Stimulated activated memory B cell treated with anti-CD40 and anti-IgM and Interleukin-4, amounts not matched to agents 10 μg/mL and 1 μg/mL and 100 μg/mL, for 72 hours (primary cell): ENCODE results near the gene SFI1.
"Not testable (repeated sequence)": the region's sequence is repeated elsewhere in the genome, so short reads cannot be mapped to it uniquely, and the experiment has no call there.

Experiments
- ATAC-seq: fragments of 150-1000 bp; cut with Tn5 transposase; 2 replicates; pipeline ENCODE4 v1.10.0; 2021
- H3K27ac Mint-ChIP-seq: one replicate; pipeline ENCODE4 v1.8.0; 2022; ENCODE audit warnings: mild to moderate bottlenecking, mixed read lengths
- H3K27me3 Mint-ChIP-seq: one replicate; pipeline ENCODE4 v1.8.0; 2022; ENCODE audit warnings: mixed read lengths
- H3K36me3 Mint-ChIP-seq: one replicate; pipeline ENCODE4 v1.8.0; 2022; ENCODE audit warnings: mixed read lengths
- H3K4me1 Mint-ChIP-seq: one replicate; pipeline ENCODE4 v1.8.0; 2022; ENCODE audit warnings: mixed read lengths
- H3K4me3 Mint-ChIP-seq: one replicate; pipeline ENCODE4 v1.8.0; 2022; ENCODE audit warnings: mild to moderate bottlenecking, moderate library complexity, mixed read lengths
- H3K9me3 Mint-ChIP-seq: one replicate; pipeline ENCODE4 v1.8.0; 2022; ENCODE audit warnings: mixed read lengths

The SFI1 gene

DNA sequence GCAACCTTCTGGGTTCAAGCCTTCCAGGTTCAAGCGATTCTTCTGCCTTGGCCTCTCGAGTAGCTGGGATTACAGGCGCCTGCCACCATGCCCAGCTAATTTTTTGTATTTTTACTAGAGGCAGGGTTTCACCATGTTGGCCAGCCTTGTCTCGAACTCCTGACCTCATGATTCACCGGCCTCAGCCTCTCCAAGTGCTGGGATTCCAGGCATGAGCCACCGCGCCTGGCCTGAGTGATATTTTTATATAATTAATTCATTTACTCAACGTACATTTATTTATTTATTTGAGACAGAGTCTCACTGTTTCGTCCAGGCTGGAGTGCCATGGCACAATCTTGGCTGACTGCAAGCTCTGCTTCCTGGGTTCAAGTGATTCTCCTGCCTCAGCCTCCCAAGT, 62.2 kb downstream of the SFI1 start:
- not testable (repeated sequence) for H3K27me3 Mint-ChIP-seq, H3K27ac Mint-ChIP-seq, ATAC-seq, H3K9me3 Mint-ChIP-seq, H3K4me3 Mint-ChIP-seq
- peaks cover 19% of the 10 kb centered on the region for H3K4me1 Mint-ChIP-seq
- peaks cover 19% of the 10 kb centered on the region for H3K36me3 Mint-ChIP-seq

DNA sequence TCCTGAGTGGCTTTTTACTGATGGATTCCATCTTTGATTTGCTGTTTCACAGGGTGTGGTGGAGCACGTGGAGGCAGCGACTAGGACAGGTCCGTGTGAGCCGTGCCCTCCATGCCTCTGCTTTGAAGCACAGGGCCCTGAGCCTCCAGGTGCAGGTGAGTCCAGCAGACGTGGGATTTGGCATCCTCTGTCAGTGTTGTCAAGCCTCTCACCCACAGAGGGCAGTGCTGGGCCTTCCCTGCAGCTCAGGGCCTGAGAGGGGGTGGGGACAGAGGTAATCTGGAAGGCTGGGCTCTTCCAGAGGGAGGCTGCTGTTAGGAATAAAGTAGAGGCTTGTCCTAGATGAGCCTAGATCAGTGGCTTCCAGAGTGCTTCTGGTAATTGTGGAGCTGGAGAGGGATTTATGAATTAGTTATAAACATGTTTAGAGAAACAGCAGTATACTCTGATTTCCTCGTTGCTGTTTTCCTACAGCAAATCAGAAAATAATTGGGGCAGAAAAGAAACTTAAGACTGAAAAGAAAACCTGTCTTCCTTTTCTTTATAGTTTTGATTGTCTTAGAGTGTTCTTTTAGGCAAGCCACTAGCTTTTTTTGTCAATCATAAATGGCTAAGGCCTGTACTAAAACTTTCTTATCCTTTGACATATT, 65.0 kb downstream of the SFI1 start:
- no peaks in the 10 kb centered on the region for H3K27me3 Mint-ChIP-seq

DNA sequence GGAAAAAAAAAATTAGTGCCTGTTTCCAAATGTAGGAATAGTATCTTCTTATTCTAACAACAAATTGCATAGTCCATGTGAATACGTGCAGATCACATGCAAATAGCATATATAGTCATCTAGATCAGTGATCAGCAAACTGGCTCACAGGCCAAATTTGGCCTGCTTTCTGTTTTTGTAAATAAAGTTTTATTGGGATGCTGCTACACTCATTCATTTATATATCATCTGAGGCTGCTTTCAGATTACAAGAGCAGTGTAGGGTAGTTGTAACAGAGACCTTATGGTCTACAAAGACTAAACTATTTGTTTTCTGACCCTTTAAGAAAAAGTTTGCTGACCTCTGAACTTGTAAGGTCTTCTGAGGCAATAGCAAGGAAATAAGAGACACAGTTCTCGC, 65.6 kb downstream of the SFI1 start:
- Mint-ChIP-seq H3K9me3 (no peaks in the 10 kb centered on the region), H3K27ac (no peak overlapping the region), H3K4me1 (peaks cover 8% of the 10 kb centered on the region), H3K27me3 (no peaks in the 10 kb centered on the region), H3K36me3 (peaks cover 23% of the 10 kb centered on the region), H3K4me3 (no peak overlapping the region)
- ATAC-seq: no peak

More for the DNA sequence above, 65.0 kb downstream of the SFI1 start:
- Mint-ChIP-seq H3K27ac (peak overlapping the region; percentile 13), H3K4me1 (peaks cover 11% of the 10 kb centered on the region), H3K4me3 (no peak overlapping the region), H3K9me3 (no peaks in the 10 kb centered on the region), H3K36me3 (peaks cover 23% of the 10 kb centered on the region)
- ATAC-seq: peak; percentile 67

- Mint-ChIP-seq H3K27ac (no peak overlapping the region), H3K9me3 (no peaks in the 10 kb centered on the region), H3K36me3 (peaks cover 47% of the 10 kb centered on the region), H3K27me3 (no peaks in the 10 kb centered on the region), H3K4me3 (no peak overlapping the region), H3K4me1 (peaks cover 13% of the 10 kb centered on the region)
- no peak for ATAC-seq
Observed at GRCh38 chr22:31566484-31566883, 70.1 kb downstream of the SFI1 start.

DNA sequence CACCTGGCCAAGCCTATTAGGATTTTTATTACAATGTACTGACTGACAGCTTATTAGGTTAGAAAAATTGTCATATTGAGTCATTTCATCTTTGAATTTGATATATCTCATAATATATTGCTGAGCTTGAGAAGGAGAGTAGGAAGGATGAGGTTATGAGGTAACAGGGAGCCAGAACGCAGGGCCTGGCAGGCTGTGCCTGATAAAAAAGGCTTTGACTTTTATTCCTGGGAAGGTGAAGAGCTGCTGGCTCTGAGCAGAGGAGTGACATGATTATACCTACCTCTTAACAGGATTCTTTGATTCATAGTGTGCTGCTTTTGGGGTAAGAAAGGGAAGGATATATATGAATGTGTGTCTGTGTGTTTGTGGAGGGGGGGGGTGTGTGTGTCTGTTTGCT, 70.9 kb downstream of the SFI1 start:
- H3K4me1 Mint-ChIP-seq: peaks cover 13% of the 10 kb centered on the region
- H3K36me3 Mint-ChIP-seq: peaks cover 52% of the 10 kb centered on the region
- no peak overlapping the region for H3K4me3 Mint-ChIP-seq
- peak overlapping the region; percentile 13 for H3K27ac Mint-ChIP-seq
- no peak for ATAC-seq
- no peaks in the 10 kb centered on the region for H3K9me3 Mint-ChIP-seq
- H3K27me3 Mint-ChIP-seq: no peaks in the 10 kb centered on the region

DNA sequence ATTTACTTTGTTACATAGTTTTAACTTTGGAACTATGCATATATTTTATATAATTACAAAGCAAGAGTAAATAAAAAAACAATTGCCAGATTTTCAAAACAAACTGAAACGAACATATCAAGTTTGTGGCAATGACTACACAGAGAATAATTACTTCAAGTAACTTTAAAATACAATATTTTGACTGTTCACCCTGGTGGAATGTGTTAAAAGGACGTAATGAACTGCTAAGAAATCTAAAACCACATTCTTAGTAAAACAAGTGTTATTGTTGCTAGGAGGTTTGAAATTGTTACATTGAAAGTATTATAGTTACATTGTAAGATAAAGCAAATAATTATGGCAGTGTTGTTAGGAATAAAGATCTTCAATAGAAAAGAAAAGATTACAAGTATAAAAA, 71.4 kb downstream of the SFI1 start:
- Mint-ChIP-seq H3K4me3 (no peak overlapping the region), H3K9me3 (no peaks in the 10 kb centered on the region), H3K27ac (peak overlapping the region; percentile 13), H3K36me3 (peaks cover 53% of the 10 kb centered on the region), H3K27me3 (no peaks in the 10 kb centered on the region), H3K4me1 (peaks cover 13% of the 10 kb centered on the region)
- no peak for ATAC-seq

DNA sequence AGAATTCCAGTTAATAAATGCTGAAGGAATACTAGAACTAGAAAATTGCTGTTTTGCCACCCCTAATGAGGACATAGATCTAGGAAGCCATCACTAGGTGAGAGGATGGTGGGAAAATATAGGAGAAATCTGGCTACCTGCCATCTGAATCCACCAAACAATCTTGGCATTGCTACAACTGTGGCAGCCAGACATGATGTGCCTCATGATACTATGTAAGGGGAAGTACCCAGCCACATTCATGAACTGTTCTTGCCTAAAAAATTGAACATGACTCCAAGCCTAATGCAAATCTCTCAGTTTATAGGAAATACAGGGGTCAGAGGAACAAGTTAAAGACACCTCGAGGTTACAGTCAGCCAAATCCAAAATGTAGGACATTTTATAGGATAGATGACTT, 72.8 kb downstream of the SFI1 start:
- Mint-ChIP-seq H3K4me3 (no peak overlapping the region), H3K27ac (peak overlapping the region; percentile 30), H3K9me3 (no peaks in the 10 kb centered on the region), H3K4me1 (peaks cover 13% of the 10 kb centered on the region), H3K27me3 (no peaks in the 10 kb centered on the region), H3K36me3 (peaks cover 52% of the 10 kb centered on the region)
- ATAC-seq: no peak

GRCh38 chr22:31572939-31573338, 76.6 kb downstream of the SFI1 start:
- Mint-ChIP-seq H3K4me3 (no peak overlapping the region), H3K36me3 (peaks cover 67% of the 10 kb centered on the region), H3K27me3 (no peaks in the 10 kb centered on the region), H3K4me1 (peaks cover 6% of the 10 kb centered on the region), H3K27ac (no peak overlapping the region), H3K9me3 (no peaks in the 10 kb centered on the region)
- no peak for ATAC-seq

- no peak for ATAC-seq
- Mint-ChIP-seq H3K4me1 (peaks cover 4% of the 10 kb centered on the region), H3K27me3 (no peaks in the 10 kb centered on the region), H3K36me3 (peaks cover 70% of the 10 kb centered on the region), H3K9me3 (no peaks in the 10 kb centered on the region), H3K4me3 (no peak overlapping the region), H3K27ac (no peak overlapping the region)
Observed at GRCh38 chr22:31574055-31574670, 77.8 kb downstream of the SFI1 start.

- no peak overlapping the region for H3K27ac Mint-ChIP-seq
- no peaks in the 10 kb centered on the region for H3K27me3 Mint-ChIP-seq
- no peak for ATAC-seq
- peaks cover 71% of the 10 kb centered on the region for H3K36me3 Mint-ChIP-seq
- no peak overlapping the region for H3K4me3 Mint-ChIP-seq
- H3K4me1 Mint-ChIP-seq: no peaks in the 10 kb centered on the region
- no peaks in the 10 kb centered on the region for H3K9me3 Mint-ChIP-seq
Observed at GRCh38 chr22:31575190-31575589, 78.9 kb downstream of the SFI1 start.

GRCh38 chr22:31577711-31578110, 81.4 kb downstream of the SFI1 start:
- H3K27me3 Mint-ChIP-seq: no peaks in the 10 kb centered on the region
- H3K36me3 Mint-ChIP-seq: peaks cover 71% of the 10 kb centered on the region
- H3K4me3 Mint-ChIP-seq: no peak overlapping the region
- H3K4me1 Mint-ChIP-seq: peaks cover 11% of the 10 kb centered on the region
- H3K9me3 Mint-ChIP-seq: no peaks in the 10 kb centered on the region
- no peak for ATAC-seq
- no peak overlapping the region for H3K27ac Mint-ChIP-seq

- Mint-ChIP-seq H3K27ac (no peak overlapping the region), H3K4me1 (peaks cover 15% of the 10 kb centered on the region), H3K9me3 (no peaks in the 10 kb centered on the region), H3K27me3 (no peaks in the 10 kb centered on the region), H3K36me3 (peaks cover 67% of the 10 kb centered on the region), H3K4me3 (no peak overlapping the region)
- no peak for ATAC-seq
Observed at GRCh38 chr22:31578171-31578570, 81.8 kb downstream of the SFI1 start.

DNA sequence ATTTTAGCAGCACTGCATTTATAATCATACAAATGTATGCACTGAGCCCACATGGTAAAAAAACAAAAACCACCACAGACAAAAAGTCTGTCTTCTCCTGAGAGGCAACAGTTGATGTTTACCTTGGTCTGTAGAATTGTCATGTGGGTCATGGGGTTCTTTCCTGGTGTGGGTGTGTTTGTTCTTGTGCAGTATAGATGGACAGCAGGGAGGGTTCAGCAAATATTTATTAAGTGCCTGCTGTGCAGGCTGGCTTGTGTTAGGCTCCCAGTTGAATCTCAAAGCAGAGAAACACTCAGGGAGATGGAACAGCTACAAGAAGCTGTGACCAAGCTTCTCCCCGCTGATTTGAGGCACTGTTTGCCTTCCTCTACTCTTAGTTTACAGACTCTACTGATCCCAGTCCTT, 83.5 kb downstream of the SFI1 start:
- no peak overlapping the region for H3K4me3 Mint-ChIP-seq
- ATAC-seq: no peak
- H3K9me3 Mint-ChIP-seq: no peaks in the 10 kb centered on the region
- H3K4me1 Mint-ChIP-seq: peaks cover 15% of the 10 kb centered on the region
- no peak overlapping the region for H3K27ac Mint-ChIP-seq
- peaks cover 69% of the 10 kb centered on the region for H3K36me3 Mint-ChIP-seq
- no peaks in the 10 kb centered on the region for H3K27me3 Mint-ChIP-seq

DNA sequence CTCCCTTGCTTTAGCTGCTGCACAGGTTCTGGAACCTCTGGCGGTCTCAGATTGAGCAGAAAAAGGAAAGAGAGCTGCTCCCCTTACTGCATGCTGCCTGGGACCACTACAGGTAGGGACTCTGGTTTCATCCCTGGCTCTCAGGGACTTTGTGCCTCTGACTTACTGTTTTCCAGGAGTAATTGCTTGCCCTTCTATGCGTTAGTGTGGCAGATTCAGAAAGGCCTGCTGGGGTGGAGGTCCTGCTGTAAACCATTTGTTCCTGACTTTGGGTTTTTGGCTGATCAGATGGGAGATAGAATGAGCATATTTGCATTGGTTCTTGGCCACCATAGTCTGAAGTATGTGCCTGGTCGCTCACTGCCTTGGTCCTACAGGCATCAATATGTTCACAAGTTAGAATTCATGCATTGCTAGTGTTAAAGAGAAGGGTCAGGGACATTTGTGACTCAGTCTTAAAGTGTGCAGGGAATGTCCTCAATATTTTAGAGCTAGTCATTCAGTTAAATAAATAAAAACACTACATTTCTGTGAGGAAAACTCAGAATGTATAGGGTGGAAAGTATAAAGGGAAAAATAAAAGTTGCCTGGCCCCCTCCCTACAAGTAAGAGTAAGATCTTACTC, 87.6 kb downstream of the SFI1 start:
- no peak overlapping the region for H3K27ac Mint-ChIP-seq
- no peak overlapping the region for H3K4me3 Mint-ChIP-seq
- no peak for ATAC-seq
- H3K36me3 Mint-ChIP-seq: peaks cover 68% of the 10 kb centered on the region
- no peaks in the 10 kb centered on the region for H3K27me3 Mint-ChIP-seq
- H3K4me1 Mint-ChIP-seq: peaks cover 15% of the 10 kb centered on the region
- H3K9me3 Mint-ChIP-seq: no peaks in the 10 kb centered on the region

GRCh38 chr22:31584804-31585160, 88.4 kb downstream of the SFI1 start:
- ATAC-seq: no peak
- H3K4me3 Mint-ChIP-seq: no peak overlapping the region
- H3K4me1 Mint-ChIP-seq: peaks cover 15% of the 10 kb centered on the region
- H3K9me3 Mint-ChIP-seq: no peaks in the 10 kb centered on the region
- no peak overlapping the region for H3K27ac Mint-ChIP-seq
- H3K27me3 Mint-ChIP-seq: no peaks in the 10 kb centered on the region
- H3K36me3 Mint-ChIP-seq: peaks cover 70% of the 10 kb centered on the region
